ENCODE data around the gene NKX2-4. TPM values are rescaled to one million over a fixed set of nuclear protein-coding genes. Genes with fewer than 3 reads are reported as not detected.

Gene NKX2-4
- total and polyA plus RNA-seq, 10 of the 15 experiments (the other 5 are each of a cell fraction or from before 2014, with no cell fraction given) = not detected

- CTCF ChIA-PET = interaction anchor here (0.6 to 1.6 kb wide), 5 partner anchors 17 to 492 kb away, joined by 3 to 5 read pairs (median 3); no protein-coding TSS in a partner anchor
- H3K9me3 ChIP-seq (replicated peaks; ENCODE audit: control insufficient read depth, insufficient read depth, low read length) = no peaks in the 10 kb centered on the region
- H3K9ac ChIP-seq (ENCODE audit: control insufficient read depth, insufficient read depth, low read length) = no peak overlapping the region
- no peaks in the 10 kb centered on the region for H3K79me2 ChIP-seq (ENCODE audit: control insufficient read depth, insufficient read depth, low read length)
- H3K27ac ChIP-seq (ENCODE audit: control insufficient read depth, insufficient read depth) = no peak overlapping the region
- SMC1A ChIA-PET (ENCODE audit: uncharacterized antibody, unreplicated experiment) = interaction anchor here (1.0 to 1.7 kb wide), 5 partner anchors 11 to 151 kb away, joined by 3 to 7 read pairs (median 4); partner anchors contain the start of gene XRN2
- in situ Hi-C loops (cut with MboI) (no loop called here), intact Hi-C loops (cut with micrococcal nuclease; ENCODE audit: unreplicated experiment) (no loop called here)
- no peak overlapping the region for H3K4me3 ChIP-seq
- POLR2A ChIA-PET = interaction anchor here (0.6 kb wide), 1 partner anchor 106 kb away, joined by 3 read pairs; no protein-coding TSS in a partner anchor
- H3K36me3 ChIP-seq (ENCODE audit: control insufficient read depth in 2 of 2, insufficient read depth in 2 of 2, low read length in 1 of 2) = peaks cover 0 to 26% of the 10 kb centered on the region in 2 experiments; a peak in 2 of 4 replicates
- H3K4me2 ChIP-seq (ENCODE audit: control insufficient read depth, insufficient read depth) = no peak overlapping the region
- RAD21 ChIA-PET (ENCODE audit: unreplicated experiment) = interaction anchor here (1.3 to 1.5 kb wide), 2 partner anchors 11 to 152 kb away, joined by 3 to 4 read pairs; no protein-coding TSS in a partner anchor
- FAIRE-seq (no peak), DNase-seq (ENCODE audit: low read depth, low spot score) (no peak), ATAC-seq (no peak)
- H3K4me1 ChIP-seq (ENCODE audit: control insufficient read depth, insufficient read depth, low read length) = no peaks in the 10 kb centered on the region
- BruUV-seq (replicated peaks) = no TSS peak
- H3K27me3 ChIP-seq (replicated peaks in 1 of 2; ENCODE audit: control insufficient read depth in 2 of 2, insufficient read depth in 2 of 2, low read length in 1 of 2) = no peaks in the 10 kb centered on the region
- H2AFZ ChIP-seq (ENCODE audit: control insufficient read depth, low read depth, low read length) = no peak overlapping the region
- H4K20me1 ChIP-seq (ENCODE audit: control insufficient read depth, insufficient read depth) = no peaks in the 10 kb centered on the region
- no peak for TF ChIP-seq CUX1 (IDR thresholded peaks at IDR 0.05; ENCODE audit: insufficient replicate concordance, low read depth, low read length)
- TF ChIP-seq TCF7 (IDR thresholded peaks at IDR 0.05; ENCODE audit: borderline replicate concordance) = no peak
- no peak for TF ChIP-seq ZBTB40 (IDR thresholded peaks at IDR 0.05; ENCODE audit: borderline replicate concordance)
- no peak for TF ChIP-seq RUNX3 (IDR thresholded peaks at IDR 0.05; ENCODE audit: low read length)
- no peak for TF ChIP-seq SRF (IDR thresholded peaks at IDR 0.05; ENCODE audit: low read depth in 2 of 2, low read length in 2 of 2)
- TF ChIP-seq IRF3 (IDR thresholded peaks at IDR 0.05) = no peak
- no peak for TF ChIP-seq ZSCAN29 (IDR thresholded peaks at IDR 0.05)
- no peak for TF ChIP-seq FOXK2 (IDR thresholded peaks at IDR 0.05)
- no peak for TF ChIP-seq ATF2 (IDR thresholded peaks at IDR 0.05; ENCODE audit: low read length)
- no peak for TF ChIP-seq ATF3 (IDR thresholded peaks at IDR 0.05; ENCODE audit: borderline replicate concordance, extremely low read depth, low read depth, low read length)
- TF ChIP-seq SPI1 (IDR thresholded peaks at IDR 0.05; ENCODE audit: borderline replicate concordance, insufficient read depth, low read depth, low read length) = no peak
- TF ChIP-seq POLR2AphosphoS2 (IDR thresholded peaks at IDR 0.05; ENCODE audit: low read depth, low read length) = no peak
Measured at GRCh38 chr20:21352703-21353102, 44.6 kb downstream of the NKX2-4 start.

Measured in GM12878 (cell line).